ENCODE measurements around the gene HLCS.
"Not testable (repeated sequence)": the region's sequence is repeated elsewhere in the genome, so short reads cannot be mapped to it uniquely, and the experiment has no call there.

Gene HLCS

GRCh38 chr21:36952331-36952730 is 14.1 kb downstream of the HLCS start:
- not testable (repeated sequence) for ATAC-seq (replicated peaks); DNase-seq; H3K27ac Mint-ChIP-seq; H3K4me3 Mint-ChIP-seq; H3K27me3 Mint-ChIP-seq; H3K9me3 Mint-ChIP-seq; H3K4me1 Mint-ChIP-seq
- peaks cover 17 to 41% of the 10 kb centered on the region in 2 donors for H3K36me3 Mint-ChIP-seq

- Mint-ChIP-seq H3K4me3 (no peak overlapping the region), H3K27ac (no peak overlapping the region), H3K4me1 (peaks cover 0 to 5% of the 10 kb centered on the region in 2 donors), H3K27me3 (no peaks in the 10 kb centered on the region), H3K9me3 (peaks cover 0 to 2% of the 10 kb centered on the region in 2 donors), H3K36me3 (peaks cover 19 to 41% of the 10 kb centered on the region in 2 donors)
- ATAC-seq (replicated peaks), result peak in 1 of 2 donors; percentile 25
- no peak for DNase-seq
Observed at GRCh38 chr21:36949171-36950141, 17.0 kb downstream of the HLCS start.

GRCh38 chr21:36948686-36949085 is 17.8 kb downstream of the HLCS start:
- no peaks in the 10 kb centered on the region for H3K27me3 Mint-ChIP-seq
- H3K4me3 Mint-ChIP-seq, result no peak overlapping the region
- H3K27ac Mint-ChIP-seq, result no peak overlapping the region

GRCh38 chr21:36946949-36947356 is 19.5 kb downstream of the HLCS start:
- Mint-ChIP-seq H3K4me3 (no peak overlapping the region), H3K27ac (no peak overlapping the region), H3K4me1 (peaks cover 0 to 5% of the 10 kb centered on the region in 2 donors), H3K27me3 (no peaks in the 10 kb centered on the region), H3K36me3 (peaks cover 24 to 56% of the 10 kb centered on the region in 2 donors), H3K9me3 (peaks cover 0 to 2% of the 10 kb centered on the region in 2 donors)
- DNase-seq (no peak), ATAC-seq (replicated peaks) (no peak)

More at GRCh38 chr21:36948686-36949085, 17.8 kb downstream of the HLCS start:
- no peak for DNase-seq
- Mint-ChIP-seq H3K9me3 (peaks cover 0 to 2% of the 10 kb centered on the region in 2 donors), H3K4me1 (peaks cover 0 to 5% of the 10 kb centered on the region in 2 donors), H3K36me3 (peaks cover 19 to 45% of the 10 kb centered on the region in 2 donors)
- peak; percentile 62 to 71 for ATAC-seq (replicated peaks)

- ATAC-seq (replicated peaks) (no peak), DNase-seq (no peak)
- H3K36me3 Mint-ChIP-seq, result peaks cover 27 to 51% of the 10 kb centered on the region in 2 donors
- peaks cover 0 to 5% of the 10 kb centered on the region in 2 donors for H3K4me1 Mint-ChIP-seq
- H3K27ac Mint-ChIP-seq, result no peak overlapping the region
- peaks cover 0 to 2% of the 10 kb centered on the region in 2 donors for H3K9me3 Mint-ChIP-seq
- H3K27me3 Mint-ChIP-seq, result no peaks in the 10 kb centered on the region
- no peak overlapping the region for H3K4me3 Mint-ChIP-seq
Observed at GRCh38 chr21:36945496-36946138, 20.9 kb downstream of the HLCS start.

- Mint-ChIP-seq H3K4me3 (no peak overlapping the region), H3K9me3 (no peaks in the 10 kb centered on the region), H3K4me1 (no peaks in the 10 kb centered on the region), H3K27ac (peak overlapping the region; percentile 27), H3K36me3 (peaks cover 20 to 33% of the 10 kb centered on the region in 2 donors), H3K27me3 (no peaks in the 10 kb centered on the region)
- DNase-seq (no peak), ATAC-seq (replicated peaks) (no peak)
Observed at GRCh38 chr21:36936361-36937135, 29.9 kb downstream of the HLCS start.

GRCh38 chr21:36934864-36935420 is 31.5 kb downstream of the HLCS start:
- Mint-ChIP-seq H3K9me3 (no peaks in the 10 kb centered on the region), H3K4me1 (no peaks in the 10 kb centered on the region), H3K27me3 (no peaks in the 10 kb centered on the region), H3K36me3 (peaks cover 21 to 33% of the 10 kb centered on the region in 2 donors), H3K4me3 (no peak overlapping the region), H3K27ac (no peak overlapping the region)
- no peak for ATAC-seq (replicated peaks)
- no peak for DNase-seq

GRCh38 chr21:36932161-36932816 is 34.2 kb downstream of the HLCS start:
- ATAC-seq (replicated peaks), result no peak
- H3K4me3 Mint-ChIP-seq, result no peak overlapping the region
- H3K4me1 Mint-ChIP-seq, result no peaks in the 10 kb centered on the region
- no peaks in the 10 kb centered on the region for H3K27me3 Mint-ChIP-seq
- no peak for DNase-seq
- H3K9me3 Mint-ChIP-seq, result no peaks in the 10 kb centered on the region
- H3K36me3 Mint-ChIP-seq, result peaks cover 19 to 37% of the 10 kb centered on the region in 2 donors
- H3K27ac Mint-ChIP-seq, result no peak overlapping the region

- H3K4me1 Mint-ChIP-seq, result no peaks in the 10 kb centered on the region
- no peaks in the 10 kb centered on the region for H3K27me3 Mint-ChIP-seq
- H3K36me3 Mint-ChIP-seq, result peaks cover 14 to 25% of the 10 kb centered on the region in 2 donors
- no peaks in the 10 kb centered on the region for H3K9me3 Mint-ChIP-seq
- H3K4me3 Mint-ChIP-seq, result no peak overlapping the region
- H3K27ac Mint-ChIP-seq, result no peak overlapping the region
- DNase-seq (no peak), ATAC-seq (replicated peaks) (no peak)
Observed at GRCh38 chr21:36929622-36930021, 36.8 kb downstream of the HLCS start.

- no peaks in the 10 kb centered on the region for H3K4me1 Mint-ChIP-seq
- H3K27me3 Mint-ChIP-seq, result no peaks in the 10 kb centered on the region
- DNase-seq (no peak), ATAC-seq (replicated peaks) (no peak)
- no peak overlapping the region for H3K4me3 Mint-ChIP-seq
- peaks cover 13 to 25% of the 10 kb centered on the region in 2 donors for H3K36me3 Mint-ChIP-seq
- no peak overlapping the region for H3K27ac Mint-ChIP-seq
- no peaks in the 10 kb centered on the region for H3K9me3 Mint-ChIP-seq
Observed at GRCh38 chr21:36928960-36929359, 37.5 kb downstream of the HLCS start.

- Mint-ChIP-seq H3K27ac (no peak overlapping the region), H3K27me3 (no peaks in the 10 kb centered on the region), H3K9me3 (no peaks in the 10 kb centered on the region), H3K4me3 (no peak overlapping the region), H3K36me3 (peaks cover 13 to 20% of the 10 kb centered on the region in 2 donors), H3K4me1 (no peaks in the 10 kb centered on the region)
- peak; percentile 70 to 75 for ATAC-seq (replicated peaks)
- DNase-seq, result peak; percentile 34
Observed at GRCh38 chr21:36927719-36928117, 38.8 kb downstream of the HLCS start.

- Mint-ChIP-seq H3K9me3 (no peaks in the 10 kb centered on the region), H3K36me3 (peaks cover 13 to 20% of the 10 kb centered on the region in 2 donors), H3K27me3 (no peaks in the 10 kb centered on the region), H3K4me1 (no peaks in the 10 kb centered on the region), H3K27ac (no peak overlapping the region), H3K4me3 (no peak overlapping the region)
- DNase-seq, result no peak
- no peak for ATAC-seq (replicated peaks)
Observed at GRCh38 chr21:36926989-36927718, 39.3 kb downstream of the HLCS start.

GRCh38 chr21:36923270-36923669 is 43.2 kb downstream of the HLCS start:
- Mint-ChIP-seq H3K4me1 (no peaks in the 10 kb centered on the region), H3K36me3 (peaks cover 6 to 9% of the 10 kb centered on the region in 2 donors), H3K27ac (no peak overlapping the region), H3K27me3 (no peaks in the 10 kb centered on the region), H3K4me3 (no peak overlapping the region), H3K9me3 (no peaks in the 10 kb centered on the region)
- no peak for ATAC-seq (replicated peaks)
- no peak for DNase-seq
